GM19035 (cell line): ENCODE data around the gene GAK.

Experiments used
- ATAC-seq: cut with Tn5 transposase; IDR thresholded peaks from one replicate; pipeline ENCODE4 v1.9.1; 2021; ENCODE audit not compliant: unreplicated experiment

GAK gene

DNA sequence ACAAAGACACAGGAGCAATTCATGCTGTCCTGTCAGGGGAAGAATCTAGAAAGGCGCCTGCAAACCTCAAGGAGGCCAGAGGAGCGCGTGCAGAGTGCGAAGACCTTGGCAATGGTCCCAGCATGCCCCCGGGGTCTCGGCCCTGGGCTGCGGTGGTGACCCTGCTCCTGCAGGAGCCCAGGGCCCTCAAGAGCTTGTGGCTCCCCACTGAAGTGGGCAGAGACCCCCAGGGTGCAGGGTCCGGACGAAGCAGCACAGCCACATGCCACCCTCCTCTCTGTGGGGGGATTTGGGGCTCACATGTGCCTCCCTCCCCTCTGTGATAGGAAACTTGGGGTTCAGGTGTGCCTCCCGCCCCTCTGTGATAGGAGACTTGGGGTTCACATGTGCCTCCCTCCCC, 39.3 kb downstream of the GAK start:
- no peak for ATAC-seq

DNA sequence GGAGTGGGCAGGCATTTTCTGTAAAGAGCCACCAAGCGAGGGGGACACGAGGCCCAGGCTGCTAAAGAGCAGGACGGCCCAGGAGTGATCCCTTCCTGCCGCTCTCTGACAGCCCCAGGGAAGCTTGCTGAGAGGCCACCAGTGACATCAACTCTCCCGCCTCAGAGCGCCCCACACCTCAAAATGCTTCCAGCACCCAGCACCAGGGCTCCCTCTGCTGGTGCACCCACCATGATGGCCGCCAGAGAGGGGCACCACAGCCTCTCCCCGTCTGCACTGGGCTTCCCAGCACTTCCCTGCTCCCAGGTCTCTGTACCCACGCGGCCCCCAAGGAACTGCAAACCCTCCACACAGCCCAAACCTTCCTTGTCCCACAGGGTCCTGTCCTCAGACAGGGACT, 40.4 kb downstream of the GAK start:
- no peak for ATAC-seq

DNA sequence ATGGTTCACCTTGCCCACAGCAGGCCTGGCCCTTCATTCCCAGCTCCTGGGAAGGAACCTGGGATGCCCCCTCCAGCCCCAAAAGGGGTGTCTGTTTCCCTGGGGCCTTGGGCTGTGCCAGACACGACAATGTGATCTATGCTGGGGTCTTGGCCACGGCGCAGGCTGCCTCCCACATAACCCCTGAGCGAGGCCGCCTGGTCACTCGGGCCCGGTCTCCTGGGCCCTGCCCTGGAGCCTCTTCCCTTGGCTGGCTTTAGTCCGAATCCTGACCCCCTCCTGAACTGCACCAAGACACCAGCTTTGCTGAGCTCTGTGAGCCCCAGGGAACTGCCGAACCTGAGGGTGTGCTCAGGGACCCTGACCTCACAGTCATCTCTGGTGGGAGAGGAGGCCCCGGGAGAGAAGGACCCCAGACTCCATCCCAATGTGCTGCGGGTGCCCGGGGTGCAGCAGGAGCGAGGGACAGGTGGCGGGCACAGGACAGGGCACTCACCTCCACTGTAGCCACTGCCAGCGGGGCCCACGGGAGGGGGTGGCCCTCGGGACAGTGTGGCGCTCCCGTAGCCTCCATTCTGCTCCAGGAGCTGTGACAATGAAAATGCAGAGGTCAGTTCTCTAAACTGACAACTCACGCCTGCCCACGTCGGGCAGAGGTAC, 42.0 kb downstream of the GAK start:
- ATAC-seq, result no peak

- no peak for ATAC-seq
Measured at GRCh38 chr4:889516-889915, 42.6 kb downstream of the GAK start.

- no peak for ATAC-seq
Measured at GRCh38 chr4:888029-888428, 44.1 kb downstream of the GAK start.

GRCh38 chr4:887034-887763, 44.9 kb downstream of the GAK start:
- no peak for ATAC-seq

- ATAC-seq, result no peak
Measured at GRCh38 chr4:886244-886643, 45.9 kb downstream of the GAK start.

- no peak for ATAC-seq
Measured at GRCh38 chr4:885353-885752, 46.8 kb downstream of the GAK start.

DNA sequence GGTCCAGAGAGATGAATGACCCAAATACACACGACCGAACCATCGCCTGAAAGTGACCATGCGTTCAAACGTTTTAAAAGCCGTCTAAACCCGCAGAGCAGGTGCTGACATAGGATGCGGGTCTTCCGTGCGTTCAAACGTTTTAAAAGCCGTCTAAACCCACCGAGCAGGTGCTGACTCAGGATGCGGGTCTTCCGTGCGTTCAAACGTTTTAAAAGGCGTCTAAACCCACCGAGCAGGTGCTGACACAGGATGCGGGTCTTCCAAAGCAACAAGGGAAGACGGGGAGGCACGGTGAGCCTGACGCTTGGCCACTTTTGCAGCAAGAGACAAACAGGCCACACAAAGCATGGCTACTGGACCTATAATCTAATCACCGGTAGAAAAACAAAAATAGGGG, 47.2 kb downstream of the GAK start:
- ATAC-seq, result no peak

DNA sequence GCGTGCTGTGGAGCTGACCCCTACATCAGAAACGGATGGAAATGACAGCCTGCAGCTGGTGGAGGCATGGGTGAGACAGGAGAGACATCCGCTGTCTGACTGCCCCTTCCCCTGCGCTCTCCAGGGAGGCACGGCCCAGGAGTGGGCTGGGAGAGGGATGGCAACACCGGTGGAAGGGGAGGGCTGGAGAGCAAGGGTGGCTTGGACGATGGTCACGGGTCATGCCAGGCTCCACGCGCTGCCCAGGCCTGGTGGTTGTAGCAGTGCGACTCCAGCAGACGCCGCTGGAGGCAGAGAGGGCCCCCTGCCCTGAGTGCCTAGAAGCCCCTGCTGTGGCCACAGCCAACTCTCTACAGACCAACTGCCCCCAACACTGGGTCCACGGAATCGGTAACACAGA, 47.9 kb downstream of the GAK start:
- ATAC-seq, result no peak

DNA sequence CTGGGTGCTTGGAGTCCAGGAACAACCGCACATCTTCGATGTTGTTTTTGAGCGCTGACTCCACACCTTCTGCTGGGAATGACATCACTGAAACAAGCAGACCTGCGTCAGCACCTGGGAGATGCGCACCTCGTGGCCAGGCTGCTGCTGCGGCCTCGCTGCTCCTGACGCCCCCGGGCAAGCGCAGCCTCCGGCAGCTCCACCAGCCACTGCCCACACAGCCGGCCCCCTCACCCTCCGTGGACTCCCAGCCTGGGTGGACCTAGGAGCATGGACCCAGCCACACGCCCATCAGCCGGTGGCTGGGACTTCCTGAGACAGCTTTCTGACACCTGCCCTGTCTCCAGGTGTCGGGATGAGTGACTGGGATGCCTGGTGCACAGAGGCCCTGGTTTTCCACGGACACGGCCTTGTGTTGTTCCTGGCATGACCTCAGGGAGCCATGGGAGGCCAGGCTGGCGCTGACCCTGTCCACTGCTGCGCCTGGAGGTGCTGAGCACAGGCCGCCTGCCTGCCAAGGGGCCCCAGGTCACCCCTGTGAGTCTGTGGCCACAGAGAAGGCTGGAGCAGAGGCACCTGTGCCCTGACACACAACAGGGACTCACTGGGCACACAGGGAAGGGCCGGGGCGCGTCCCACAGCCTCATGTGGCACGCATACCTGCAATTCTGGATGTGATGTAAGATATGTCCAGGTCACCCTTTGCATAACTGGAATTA, 48.6 kb downstream of the GAK start:
- no peak for ATAC-seq

- no peak for ATAC-seq
Measured at GRCh38 chr4:882646-883045, 49.5 kb downstream of the GAK start.

DNA sequence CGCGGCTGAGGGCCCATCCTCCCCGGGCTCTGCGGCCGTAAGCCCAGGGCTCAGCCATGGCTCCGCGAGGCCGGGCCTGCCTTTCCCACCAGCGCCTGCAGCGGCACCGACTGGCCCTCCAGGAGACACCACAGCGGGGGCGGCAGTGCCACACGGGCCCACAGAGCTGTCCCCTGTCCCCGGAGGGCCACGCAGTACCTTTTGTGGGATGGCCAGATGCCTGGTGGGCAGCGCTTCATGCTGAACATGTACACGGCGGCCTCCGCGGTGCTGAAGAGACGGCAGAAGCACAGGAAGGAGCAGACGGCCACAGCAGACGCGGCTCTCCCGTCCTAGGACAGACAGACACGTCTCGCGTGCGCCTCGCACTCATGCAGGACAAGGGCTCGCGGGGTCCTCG, 50.4 kb downstream of the GAK start:
- ATAC-seq, result no peak

DNA sequence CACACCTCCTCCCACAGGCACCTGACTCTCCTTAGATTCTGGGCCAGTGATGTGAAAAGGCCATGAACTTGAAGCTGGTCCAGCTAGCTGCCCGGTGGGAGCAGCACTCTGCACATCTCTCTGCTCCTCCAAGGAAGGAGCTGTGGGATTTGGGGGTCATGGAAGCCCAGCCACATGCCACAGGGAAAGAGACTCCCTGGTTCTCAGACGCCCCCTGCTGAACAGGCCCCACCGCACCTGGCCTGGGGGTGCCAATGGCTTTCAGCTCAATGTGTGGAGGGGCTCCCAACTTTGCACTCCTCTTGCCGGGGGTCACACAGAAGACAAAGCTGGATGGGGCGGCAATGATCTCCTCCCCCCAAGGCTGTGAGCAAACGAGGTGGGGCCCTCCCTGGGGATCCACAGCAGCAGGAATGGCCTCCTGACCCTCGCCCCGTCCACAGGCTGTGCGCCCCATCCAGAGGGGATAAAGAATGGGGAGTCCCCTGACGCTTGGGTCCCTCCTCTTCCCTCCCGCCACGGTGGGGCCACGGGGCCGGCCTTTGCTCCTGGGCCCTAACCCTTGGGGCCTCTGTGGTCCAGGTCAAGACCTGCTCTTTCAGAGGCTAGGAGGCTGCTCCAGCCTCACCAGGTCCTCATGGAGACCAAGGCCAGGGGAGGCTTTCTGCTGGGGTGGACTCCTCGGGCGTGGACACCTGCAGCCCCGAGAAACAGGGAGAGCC, 51.3 kb downstream of the GAK start:
- ATAC-seq, result no peak

- ATAC-seq, result no peak
Measured at GRCh38 chr4:879729-880077, 52.4 kb downstream of the GAK start.

DNA sequence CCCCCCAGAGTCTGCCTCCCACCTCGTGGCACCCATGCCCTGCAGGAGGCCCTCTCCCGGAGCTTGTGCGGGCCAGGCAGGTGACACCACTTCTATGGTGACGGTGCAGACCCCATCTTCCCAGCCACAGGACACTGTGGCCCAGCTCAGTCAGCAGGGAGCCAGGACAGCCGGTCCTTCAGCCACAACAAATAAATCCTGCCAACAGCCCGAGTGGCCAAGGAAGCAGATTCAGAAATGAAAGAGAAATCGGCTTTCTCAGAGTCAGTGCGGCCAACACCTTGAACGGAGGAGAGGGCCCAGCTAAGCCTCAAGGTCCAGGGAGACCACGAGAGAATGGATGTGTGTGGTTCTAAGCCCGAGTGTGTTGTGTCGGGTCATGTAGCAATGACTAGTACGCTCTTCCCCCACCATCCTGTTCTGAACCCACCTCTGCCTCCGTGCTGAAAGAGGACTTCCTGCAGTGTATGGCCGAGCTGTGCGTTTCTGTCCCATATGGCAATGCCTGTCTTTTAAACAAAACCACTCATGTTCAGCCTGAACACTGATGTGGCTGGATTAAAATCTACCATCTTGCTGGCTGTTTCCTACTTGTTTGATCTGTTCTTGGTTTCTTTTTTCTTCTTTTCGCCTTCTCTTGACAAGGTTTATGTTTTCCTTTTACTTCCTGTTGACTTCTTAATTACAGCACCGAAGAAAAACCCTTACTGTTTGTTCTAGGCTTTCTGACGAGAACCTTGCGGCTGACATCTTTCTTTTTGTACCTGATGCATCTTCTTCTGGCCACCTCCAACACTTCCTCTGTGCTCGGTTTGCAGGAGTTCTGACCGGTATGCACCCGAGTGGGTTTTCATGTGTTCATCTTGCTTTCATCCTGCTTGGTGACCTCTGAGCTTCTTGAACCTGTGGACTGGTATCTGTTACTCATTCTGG, 53.1 kb downstream of the GAK start:
- ATAC-seq, result no peak

GRCh38 chr4:877502-877901, 54.6 kb downstream of the GAK start:
- no peak for ATAC-seq

DNA sequence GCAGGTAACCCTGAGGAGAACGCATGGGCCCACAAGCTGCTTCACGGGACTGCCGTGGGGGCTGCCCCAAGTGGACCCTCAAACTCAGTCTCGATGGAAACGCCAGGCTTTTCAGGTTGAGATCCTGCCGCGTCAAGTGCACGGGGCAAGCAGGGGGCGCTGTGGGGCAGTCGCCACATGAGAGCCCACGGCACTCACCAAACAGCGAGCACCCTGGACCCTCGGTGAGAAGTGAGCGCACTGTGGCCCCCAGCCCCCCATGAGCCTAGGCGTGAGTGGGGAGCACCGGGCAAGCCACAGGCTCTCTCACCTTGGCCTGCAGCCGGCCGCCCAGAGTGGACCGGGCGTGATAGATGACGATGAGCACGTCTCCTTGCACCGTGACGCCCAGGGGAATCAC, 55.3 kb downstream of the GAK start:
- ATAC-seq, result no peak

GRCh38 chr4:875818-876423, 56.2 kb downstream of the GAK start:
- no peak for ATAC-seq
